ENCODE data around the gene NLRP6. TPM values are rescaled to one million over a fixed set of nuclear protein-coding genes. Genes with fewer than 3 reads are reported as not detected.
"Not testable (repeated sequence)": the region's sequence is repeated elsewhere in the genome, so short reads cannot be mapped to it uniquely, and the experiment has no call there.

The NLRP6 gene
- total RNA-seq, 2 donors from 2014 or later = 0.26 to 1.2 TPM

DNA sequence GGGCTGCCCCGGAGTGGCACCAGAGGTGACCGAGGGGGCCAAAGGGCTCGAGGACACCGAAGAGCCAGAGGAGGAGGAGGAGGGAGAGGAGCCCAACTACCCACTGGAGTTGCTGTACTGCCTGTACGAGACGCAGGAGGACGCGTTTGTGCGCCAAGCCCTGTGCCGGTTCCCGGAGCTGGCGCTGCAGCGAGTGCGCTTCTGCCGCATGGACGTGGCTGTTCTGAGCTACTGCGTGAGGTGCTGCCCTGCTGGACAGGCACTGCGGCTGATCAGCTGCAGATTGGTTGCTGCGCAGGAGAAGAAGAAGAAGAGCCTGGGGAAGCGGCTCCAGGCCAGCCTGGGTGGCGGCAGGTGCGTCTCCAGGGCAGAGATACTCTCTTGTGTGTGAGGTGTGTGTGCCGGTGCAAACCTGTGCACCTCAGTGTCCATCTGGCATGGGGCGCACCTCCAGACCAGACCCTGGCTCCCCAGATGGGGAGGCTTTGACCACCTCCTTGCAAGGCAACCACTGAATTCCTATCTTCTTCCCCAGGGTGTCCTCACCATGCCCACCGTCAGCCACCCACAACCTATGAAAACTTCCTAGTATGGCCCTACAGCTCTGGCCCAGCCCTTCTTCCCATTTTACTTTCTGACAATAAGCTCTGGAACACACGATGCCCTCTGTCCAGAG is 3.4 kb downstream of the NLRP6 start:
- H3K9me3 Mint-ChIP-seq = no peaks in the 10 kb centered on the region
- H3K27me3 Mint-ChIP-seq = peaks cover 20 to 28% of the 10 kb centered on the region in 2 donors
- no peak for ATAC-seq
- no peak overlapping the region for H3K27ac Mint-ChIP-seq
- H3K4me3 Mint-ChIP-seq = peak overlapping the region; percentile 62
- peaks cover 19 to 38% of the 10 kb centered on the region in 2 donors for H3K4me1 Mint-ChIP-seq (ENCODE audit: low read depth in 2 of 2)
- H3K36me3 Mint-ChIP-seq = no peaks in the 10 kb centered on the region
- peak; percentile 50 for DNase-seq (ENCODE audit: low spot score)

DNA sequence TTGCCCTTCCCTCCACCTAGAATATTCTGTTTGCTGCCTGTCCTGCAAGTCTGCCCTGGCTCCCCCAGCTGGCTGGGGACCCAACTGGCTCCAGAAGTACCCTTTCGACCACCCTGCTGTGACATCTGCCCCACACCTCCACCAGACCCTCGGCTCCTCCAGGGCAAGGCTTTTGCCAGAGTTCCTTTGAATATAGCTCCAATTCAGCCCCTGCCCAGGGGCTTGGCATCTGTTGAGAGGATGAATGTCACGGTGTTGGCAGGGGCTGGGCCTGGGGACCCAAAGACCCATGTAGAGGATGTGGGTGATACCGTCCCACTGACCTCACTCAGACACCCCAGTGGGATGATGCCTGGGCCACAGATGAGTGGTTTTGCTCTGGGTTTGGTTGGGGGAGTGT is 4.0 kb downstream of the NLRP6 start:
- Mint-ChIP-seq H3K27me3 (peaks cover 20 to 32% of the 10 kb centered on the region in 2 donors), H3K4me3 (peak overlapping the region; percentile 34), H3K4me1 (ENCODE audit: low read depth in 2 of 2) (peaks cover 19 to 41% of the 10 kb centered on the region in 2 donors), H3K9me3 (no peaks in the 10 kb centered on the region), H3K36me3 (no peaks in the 10 kb centered on the region), H3K27ac (no peak overlapping the region)
- no peak for ATAC-seq
- no peak for DNase-seq (ENCODE audit: low spot score)

DNA sequence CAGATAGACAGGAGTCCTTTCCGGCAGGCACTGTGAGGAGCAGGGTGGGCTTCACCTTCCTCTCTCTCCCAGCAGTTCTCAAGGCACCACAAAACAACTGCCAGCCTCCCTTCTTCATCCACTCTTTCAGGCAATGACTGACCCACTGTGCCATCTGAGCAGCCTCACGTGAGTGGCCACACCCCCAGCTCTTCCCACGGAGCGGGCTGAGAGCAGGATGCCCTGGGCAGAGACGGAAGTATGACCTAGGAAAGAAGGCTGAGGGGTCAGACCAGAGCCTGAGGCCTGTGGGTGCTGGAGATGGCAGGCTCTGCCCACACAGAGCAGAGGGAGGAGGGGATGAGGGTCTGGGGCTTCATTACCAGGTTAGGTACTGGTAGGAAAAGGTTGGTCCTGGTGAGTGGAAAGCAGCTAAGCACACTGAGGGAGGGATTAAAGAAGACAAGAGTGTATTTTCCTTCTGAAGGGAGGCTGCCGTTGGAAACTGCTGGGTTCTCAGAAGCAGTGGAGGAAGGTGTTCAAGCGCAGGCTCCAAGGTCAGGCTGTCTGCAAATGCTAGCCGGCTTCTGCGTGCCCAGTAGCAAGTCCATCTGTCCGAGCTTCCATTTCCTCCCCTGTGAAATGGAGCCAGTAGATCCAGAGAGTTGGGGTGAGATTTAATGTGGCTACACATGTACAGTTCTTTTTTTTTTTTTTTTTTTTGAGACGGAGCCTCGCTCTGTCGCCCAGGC is 4.6 kb downstream of the NLRP6 start:
- Mint-ChIP-seq H3K9me3 (no peaks in the 10 kb centered on the region), H3K27ac (no peak overlapping the region), H3K36me3 (no peaks in the 10 kb centered on the region), H3K4me3 (peak overlapping the region; percentile 34), H3K27me3 (peaks cover 20 to 33% of the 10 kb centered on the region in 2 donors), H3K4me1 (ENCODE audit: low read depth in 2 of 2) (peaks cover 18 to 40% of the 10 kb centered on the region in 2 donors)
- no peak for DNase-seq (ENCODE audit: low spot score)
- ATAC-seq = no peak

DNA sequence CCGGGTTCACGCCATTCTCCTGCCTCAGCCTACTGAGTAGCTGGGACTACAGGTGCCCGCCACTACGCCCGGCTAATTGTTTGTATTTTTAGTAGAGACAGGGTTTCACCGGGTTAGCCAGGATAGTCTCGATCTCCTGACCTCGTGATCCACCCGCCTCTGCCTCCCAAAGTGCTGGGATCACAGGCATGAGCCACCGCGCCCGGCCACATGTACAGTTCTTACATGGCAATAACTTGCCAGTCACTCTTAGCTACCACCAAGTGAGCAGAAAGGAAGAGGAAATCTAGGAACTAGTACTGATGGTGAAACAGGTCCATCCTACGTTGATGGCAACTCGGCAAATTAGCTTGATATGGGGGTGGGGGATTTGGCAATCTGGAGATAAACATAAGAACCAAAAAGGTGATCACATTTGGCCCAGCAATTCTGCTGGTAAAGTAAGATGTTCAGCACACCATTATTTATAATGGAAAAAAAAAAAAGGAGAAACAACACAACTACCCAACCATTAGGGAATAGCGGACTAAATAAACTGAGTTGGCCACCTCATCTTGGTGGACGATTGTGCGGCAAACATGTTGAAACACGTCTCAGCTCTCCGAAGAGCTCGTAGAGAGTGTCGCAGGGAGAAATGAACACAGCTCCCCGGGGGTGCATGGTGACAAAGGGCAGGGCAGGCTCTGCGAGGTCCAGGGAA is 5.3 kb downstream of the NLRP6 start:
- peak; percentile 52 for DNase-seq (ENCODE audit: low spot score)
- no peak for ATAC-seq
- Mint-ChIP-seq H3K4me3 (no peak overlapping the region), H3K36me3 (no peaks in the 10 kb centered on the region), H3K4me1 (ENCODE audit: low read depth in 2 of 2) (peaks cover 17 to 40% of the 10 kb centered on the region in 2 donors), H3K27ac (no peak overlapping the region), H3K9me3 (no peaks in the 10 kb centered on the region), H3K27me3 (peaks cover 20 to 35% of the 10 kb centered on the region in 2 donors)

DNA sequence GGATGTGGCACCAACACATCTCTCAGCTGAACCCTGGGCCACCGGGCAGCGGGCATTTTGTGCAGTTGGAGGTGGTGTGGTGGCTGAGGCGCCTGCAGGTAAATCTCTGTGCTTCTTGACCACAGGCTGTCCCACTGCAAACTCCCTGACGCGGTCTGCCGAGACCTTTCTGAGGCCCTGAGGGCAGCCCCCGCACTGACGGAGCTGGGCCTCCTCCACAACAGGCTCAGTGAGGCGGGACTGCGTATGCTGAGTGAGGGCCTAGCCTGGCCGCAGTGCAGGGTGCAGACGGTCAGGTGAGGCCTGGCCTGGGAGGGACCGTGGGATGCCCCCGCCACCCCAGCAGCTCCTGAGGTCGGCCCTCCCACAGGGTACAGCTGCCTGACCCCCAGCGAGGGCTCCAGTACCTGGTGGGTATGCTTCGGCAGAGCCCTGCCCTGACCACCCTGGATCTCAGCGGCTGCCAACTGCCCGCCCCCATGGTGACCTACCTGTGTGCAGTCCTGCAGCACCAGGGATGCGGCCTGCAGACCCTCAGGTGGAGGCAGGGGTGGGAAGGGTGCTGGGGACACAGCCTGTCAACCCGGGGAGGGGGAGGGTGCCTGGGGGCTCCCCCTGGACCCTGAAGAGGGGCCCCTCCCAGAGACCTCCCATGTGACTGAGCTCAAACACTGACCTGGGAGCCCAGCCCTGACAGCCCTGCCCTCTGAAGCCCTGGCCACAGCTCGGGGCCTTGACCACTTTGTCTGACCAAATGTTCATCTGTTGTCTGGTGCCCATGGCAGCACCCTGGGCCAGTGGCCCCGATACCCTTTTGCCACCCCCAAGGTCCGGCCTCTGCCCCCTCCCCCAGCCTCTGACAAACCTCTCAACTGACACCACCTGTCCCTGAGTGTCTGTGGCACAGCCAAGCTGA is 6.2 kb downstream of the NLRP6 start:
- Mint-ChIP-seq H3K9me3 (no peaks in the 10 kb centered on the region), H3K4me1 (ENCODE audit: low read depth in 2 of 2) (peaks cover 17 to 38% of the 10 kb centered on the region in 2 donors), H3K27me3 (peaks cover 20 to 33% of the 10 kb centered on the region in 2 donors), H3K4me3 (no peak overlapping the region), H3K27ac (no peak overlapping the region), H3K36me3 (no peaks in the 10 kb centered on the region)
- DNase-seq (ENCODE audit: low spot score) (peak; percentile 62), ATAC-seq (no peak)

DNA sequence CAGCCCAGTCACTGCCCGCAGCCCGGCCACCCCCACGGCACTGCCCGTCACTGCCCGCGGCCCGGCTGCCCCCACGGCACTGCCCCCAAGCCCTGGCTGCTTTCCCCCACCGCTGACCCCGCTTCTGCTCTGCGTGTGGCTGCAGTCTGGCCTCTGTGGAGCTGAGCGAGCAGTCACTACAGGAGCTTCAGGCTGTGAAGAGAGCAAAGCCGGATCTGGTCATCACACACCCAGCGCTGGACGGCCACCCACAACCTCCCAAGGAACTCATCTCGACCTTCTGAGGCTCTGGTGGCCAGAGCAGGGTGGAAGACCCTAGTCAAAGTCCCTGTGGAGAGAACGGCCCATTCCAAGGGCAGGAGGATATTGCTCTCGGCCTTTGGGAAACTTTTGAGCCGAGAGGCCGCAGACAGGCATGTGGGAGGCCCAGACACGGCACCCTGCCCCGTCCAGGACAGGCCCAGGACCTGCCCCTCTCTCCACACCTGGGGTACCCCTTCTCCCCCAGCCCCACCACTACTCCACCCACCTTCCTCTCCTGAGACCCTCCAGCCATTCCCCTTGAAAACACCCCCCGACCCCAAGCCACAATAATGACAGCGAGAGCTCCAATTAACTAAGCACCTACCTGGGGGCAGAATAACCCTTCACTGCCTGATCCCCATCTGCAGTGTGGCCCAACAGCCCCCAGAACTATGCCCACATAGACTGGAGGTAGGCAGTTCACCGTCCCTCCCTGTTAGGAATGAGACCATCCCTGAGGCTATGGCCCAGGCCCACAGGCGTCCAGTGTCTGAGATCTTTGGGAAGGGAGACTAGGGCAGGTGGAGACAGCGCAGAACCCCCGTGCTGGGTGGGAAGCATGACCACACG is 7.0 kb downstream of the NLRP6 start:
- H3K36me3 Mint-ChIP-seq = no peaks in the 10 kb centered on the region
- H3K27ac Mint-ChIP-seq = no peak overlapping the region
- no peaks in the 10 kb centered on the region for H3K9me3 Mint-ChIP-seq
- no peak overlapping the region for H3K4me3 Mint-ChIP-seq
- ATAC-seq (no peak), DNase-seq (ENCODE audit: low spot score) (no peak)
- H3K4me1 Mint-ChIP-seq (ENCODE audit: low read depth in 2 of 2) = peaks cover 17 to 41% of the 10 kb centered on the region in 2 donors
- peaks cover 20 to 33% of the 10 kb centered on the region in 2 donors for H3K27me3 Mint-ChIP-seq

DNA sequence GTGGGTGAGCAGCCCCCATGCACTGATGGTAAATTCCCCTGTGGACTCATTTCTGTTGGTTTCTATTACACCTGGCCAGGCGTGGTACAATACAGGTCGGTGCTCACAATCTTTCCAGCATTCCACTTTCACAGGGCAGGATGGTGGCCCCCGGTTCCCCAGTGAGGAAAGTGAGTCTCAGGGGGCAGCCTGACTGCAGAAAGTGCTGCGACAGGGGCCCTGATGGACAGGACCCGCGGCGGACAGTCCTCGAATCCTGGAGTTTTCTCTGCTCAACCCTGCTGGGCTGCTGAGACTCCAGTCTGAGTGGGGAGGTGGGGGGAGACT is 7.7 kb downstream of the NLRP6 start:
- Mint-ChIP-seq H3K4me1 (ENCODE audit: low read depth in 2 of 2) (peaks cover 18 to 42% of the 10 kb centered on the region in 2 donors), H3K4me3 (no peak overlapping the region), H3K27me3 (peaks cover 20 to 33% of the 10 kb centered on the region in 2 donors), H3K36me3 (no peaks in the 10 kb centered on the region), H3K9me3 (no peaks in the 10 kb centered on the region), H3K27ac (no peak overlapping the region)
- no peak for DNase-seq (ENCODE audit: low spot score)
- no peak for ATAC-seq

DNA sequence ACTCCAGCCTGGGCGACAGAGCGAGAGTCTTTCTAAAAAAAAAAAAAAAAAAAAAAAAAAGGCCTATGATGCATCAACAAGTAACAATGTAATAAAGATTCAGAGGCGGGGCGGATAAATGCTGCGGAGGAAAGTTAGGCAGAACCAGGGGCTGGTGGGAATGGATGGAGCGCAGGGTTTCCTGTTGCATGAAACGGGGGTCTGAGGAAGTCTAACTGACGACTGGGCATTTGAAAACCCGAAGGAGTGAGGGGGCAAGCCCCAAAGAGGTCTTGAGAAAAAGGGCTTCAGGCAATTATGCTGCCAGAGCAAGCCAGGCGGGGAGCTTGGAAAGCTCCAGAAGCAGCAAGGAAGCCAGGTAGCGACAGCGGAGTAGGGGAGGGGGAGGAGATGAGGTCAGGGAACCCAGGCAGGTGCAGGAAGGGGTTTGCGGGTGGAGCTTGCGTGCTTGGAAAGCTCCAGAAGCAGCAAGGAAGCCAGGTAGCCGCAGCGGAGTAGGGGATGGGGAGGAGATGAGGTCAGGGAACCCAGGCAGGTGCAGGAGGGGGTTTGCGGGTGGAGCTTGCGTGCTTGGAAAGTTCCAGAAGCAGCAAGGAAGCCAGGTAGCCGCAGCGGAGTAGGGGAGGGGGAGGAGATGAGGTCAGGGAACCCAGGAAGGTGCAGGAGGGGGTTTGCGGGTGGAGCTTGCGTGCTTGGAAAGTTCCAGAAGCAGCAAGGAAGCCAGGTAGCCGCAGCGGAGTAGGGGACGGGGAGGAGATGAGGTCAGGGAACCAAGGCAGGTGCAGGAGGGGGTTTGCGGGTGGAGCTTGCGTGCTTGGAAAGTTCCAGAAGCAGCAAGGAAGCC is 9.0 kb downstream of the NLRP6 start:
- Mint-ChIP-seq H3K4me1 (ENCODE audit: low read depth in 2 of 2) (peaks cover 19 to 36% of the 10 kb centered on the region in 2 donors), H3K4me3 (peak overlapping the region; percentile 90), H3K27ac (peak overlapping the region; percentile 51 to 68), H3K27me3 (peaks cover 13 to 25% of the 10 kb centered on the region in 2 donors)
- DNase-seq (ENCODE audit: low spot score); H3K9me3 Mint-ChIP-seq; H3K36me3 Mint-ChIP-seq; ATAC-seq: not testable (repeated sequence)

DNA sequence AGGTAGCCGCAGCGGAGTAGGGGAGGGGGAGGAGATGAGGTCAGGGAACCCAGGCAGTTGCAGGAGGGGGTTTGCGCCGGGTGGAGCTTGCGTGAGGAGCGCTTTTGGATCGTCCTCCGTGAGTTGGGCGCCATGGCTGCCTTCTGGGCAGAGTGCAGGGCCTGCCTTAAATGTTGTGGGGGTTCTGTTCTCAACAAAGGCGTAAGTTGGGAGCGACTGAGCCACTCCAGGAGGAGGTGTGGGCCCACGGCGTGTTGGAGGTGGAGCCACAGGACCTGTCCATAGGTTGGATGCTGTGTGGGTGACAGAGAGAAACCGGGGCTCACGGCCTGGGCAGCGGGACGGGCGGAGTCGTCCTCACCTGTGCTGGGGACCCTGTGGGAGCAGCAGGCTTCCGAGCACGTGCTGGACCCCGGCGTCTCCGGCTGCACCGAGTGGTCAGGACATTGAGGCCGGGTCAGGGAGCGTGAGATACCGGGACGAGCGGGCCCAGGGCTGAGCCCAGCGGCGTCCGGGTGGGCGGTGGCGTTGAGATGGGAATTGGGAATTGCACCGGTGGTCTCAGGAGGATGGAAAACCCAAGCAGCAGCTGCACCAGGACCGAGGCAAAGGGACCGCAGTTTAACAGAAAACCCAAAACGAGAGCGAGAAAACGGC is 9.7 kb downstream of the NLRP6 start:
- H3K4me3 Mint-ChIP-seq = peak overlapping the region; percentile 90
- DNase-seq (ENCODE audit: low spot score) (peak; percentile 49), ATAC-seq (no peak)
- peak overlapping the region; percentile 51 to 68 for H3K27ac Mint-ChIP-seq
- no peaks in the 10 kb centered on the region for H3K36me3 Mint-ChIP-seq
- no peaks in the 10 kb centered on the region for H3K9me3 Mint-ChIP-seq
- peaks cover 5 to 19% of the 10 kb centered on the region in 2 donors for H3K27me3 Mint-ChIP-seq
- peaks cover 19 to 29% of the 10 kb centered on the region in 2 donors for H3K4me1 Mint-ChIP-seq (ENCODE audit: low read depth in 2 of 2)

DNA sequence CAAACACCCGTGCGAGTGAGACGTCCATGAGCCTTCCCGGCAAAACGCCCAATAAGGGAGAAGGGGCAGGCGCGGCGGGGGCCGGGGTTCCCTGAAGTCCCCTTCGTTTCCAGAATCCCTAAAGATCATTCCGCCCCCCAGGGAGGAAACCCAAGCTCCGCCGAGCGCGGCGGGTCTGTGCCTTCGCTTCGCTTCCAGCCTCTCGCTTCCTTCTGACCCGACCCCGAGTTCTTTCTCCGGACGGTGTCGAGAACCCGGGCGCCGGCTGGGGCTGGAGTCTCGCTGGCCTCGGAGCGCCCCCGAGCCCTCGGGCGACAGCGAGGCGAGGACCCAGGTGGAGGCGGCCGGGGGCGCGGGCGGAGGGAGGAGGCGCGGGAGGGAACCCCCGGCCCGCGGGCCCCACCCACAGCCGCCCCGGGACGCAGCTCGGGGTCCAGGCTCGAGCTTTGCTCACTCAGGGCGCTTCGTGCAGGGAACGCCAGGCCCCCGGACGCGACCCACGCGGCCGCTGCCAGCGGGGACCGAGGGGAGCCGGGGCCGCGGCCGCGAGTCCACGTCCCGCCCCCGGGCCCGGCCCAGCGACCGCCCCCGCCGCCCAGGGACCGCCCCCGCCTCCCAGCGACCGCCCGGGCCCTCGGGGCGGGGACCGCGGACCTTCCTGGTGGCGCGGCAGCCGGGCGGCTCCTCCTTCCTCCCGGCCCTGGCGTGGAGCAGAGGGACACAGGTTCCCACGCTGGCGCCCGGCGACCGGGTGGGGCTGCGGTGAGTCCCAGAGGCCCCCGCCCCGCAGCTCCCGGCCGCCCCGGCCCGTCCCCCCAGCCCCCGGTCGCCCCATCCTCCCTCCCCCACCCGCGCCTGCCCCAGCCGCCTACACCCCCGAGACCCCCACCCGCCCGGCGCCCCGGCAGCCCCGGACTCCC is 10.5 kb downstream of the NLRP6 start, which contains the start of gene PGGHG:
Gene PGGHG (plus strand): TSS at position 649 of the 920 bp plus-strand sequence. CDS start 691 bp downstream, outside the sequence.
- peak; percentile 86 to 92 for ATAC-seq
- H3K27me3 Mint-ChIP-seq = peaks cover 2 to 16% of the 10 kb centered on the region in 2 donors
- no peaks in the 10 kb centered on the region for H3K36me3 Mint-ChIP-seq

DNA sequence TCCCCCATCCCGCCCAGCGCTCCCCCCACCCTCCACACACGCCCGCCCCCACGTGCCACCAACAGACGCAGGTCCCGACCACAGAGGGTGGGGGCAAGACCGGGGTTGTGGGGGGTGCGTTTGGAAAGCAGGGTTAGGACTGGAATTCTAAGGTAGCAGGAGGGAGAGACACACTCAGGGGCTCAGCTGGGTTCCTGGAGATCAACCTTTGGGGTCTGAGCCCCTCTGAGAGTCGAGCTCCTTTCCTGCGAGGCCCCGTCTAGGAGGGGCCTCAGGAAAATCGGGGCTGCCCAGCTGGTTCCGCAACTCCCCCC is 11.1 kb downstream of the NLRP6 start:
- ATAC-seq (peak in 1 of 2 donors; percentile 1), DNase-seq (ENCODE audit: low spot score) (peak; percentile 56)
- Mint-ChIP-seq H3K36me3 (no peaks in the 10 kb centered on the region), H3K4me1 (ENCODE audit: low read depth in 2 of 2) (peaks cover 13 to 23% of the 10 kb centered on the region in 2 donors), H3K4me3 (peak overlapping the region; percentile 59), H3K27me3 (peaks cover 0 to 15% of the 10 kb centered on the region in 2 donors), H3K9me3 (no peaks in the 10 kb centered on the region), H3K27ac (no peak overlapping the region)

More for the DNA sequence above, 10.5 kb downstream of the NLRP6 start, which contains the start of gene PGGHG:
- peak; percentile 85 for DNase-seq (ENCODE audit: low spot score)
- H3K4me1 Mint-ChIP-seq (ENCODE audit: low read depth in 2 of 2) = peaks cover 15 to 24% of the 10 kb centered on the region in 2 donors
- peak within 1 kb of the TSS; percentile 51 to 68 for H3K27ac Mint-ChIP-seq
- H3K4me3 Mint-ChIP-seq = peak within 1 kb of the TSS; percentile 90
- no peaks in the 10 kb centered on the region for H3K9me3 Mint-ChIP-seq
